H1 (cell line): ENCODE results near the gene PCNX4. TPM values are rescaled to one million over a fixed set of nuclear protein-coding genes. Genes with fewer than 3 reads are reported as not detected.

Experiments
- EZH2 ChIP-seq: fragments of 200-600 bp; sonication (generic); IDR thresholded peaks from 2 replicates; pipeline ENCODE4 v1.7.1; 2012; ENCODE audit warnings: low read depth, mild to moderate bottlenecking, moderate library complexity, low read length, inconsistent platforms; ENCODE audit not compliant: severe bottlenecking
- GTF2F1 ChIP-seq: IDR thresholded peaks from 2 replicates; pipeline ENCODE4 v1.6.1; 2012; ENCODE audit warnings: low read depth, low read length, improper control_type of control experiment, borderline replicate concordance
- HDAC2 ChIP-seq, 2 experiments: fragments of 300-600 bp in 1 of 2; sonication (generic) in 1 of 2; IDR thresholded peaks; 2 replicates each; pipeline ENCODE4 v1.6.1; 2011 to 2012; ENCODE audit warnings: low read depth in 2 of 2, low read length in 2 of 2, mild to moderate bottlenecking in 2 of 2, moderate library complexity in 2 of 2, borderline replicate concordance in 1 of 2, inconsistent platforms in 1 of 2
- SIX5 ChIP-seq: IDR thresholded peaks from 2 replicates; pipeline ENCODE4 v1.6.1; 2011; ENCODE audit warnings: mild to moderate bottlenecking, low read depth, low read length
- SUZ12 ChIP-seq: fragments of 200-600 bp; sonication (generic); IDR thresholded peaks from 2 replicates; pipeline ENCODE4 v1.6.1; 2012; ENCODE audit warnings: mild to moderate bottlenecking, inconsistent platforms, low read length, moderate library complexity, mixed read lengths
- polyA plus RNA-seq, 7 experiments: library from polyadenylated mRNA; depleted of rRNA in 3 of 7; stranded (reverse) in 5 of 7; unstranded in 2 of 7; fragments of >200 nt in 5 of 7; fragments of 200-250 nt in 2 of 7; gene quantifications; 1 replicate in 5 of 7; 2 replicates in 1 of 7; 4 replicates in 1 of 7; pipeline versions ENCODE4 v1.2.1 to v1.2.3, GENCODE V29; 2011 to 2013; ENCODE audit warnings: missing spikeins in 2 of 7, mixed read lengths in 2 of 7
- total RNA-seq: library from RNA; stranded (reverse); fragmentation: NEBNext Ultra II Directional; extraction: Animal tissue kit (Norgen Biotek cat#: 25700); gene quantifications from 2 replicates; pipeline ENCODE4 v1.2.1, GENCODE V29; 2021
- TF ChIP-seq, protein P1 (sequence below): IDR thresholded peaks from 2 replicates; pipeline ENCODE4 v1.6.1; 2011; ENCODE audit warnings: low read length, improper control_type of control experiment

The PCNX4 gene
- total and polyA plus RNA-seq, 2 of the 8 experiments (the other 6 are each of a cell fraction or from before 2014, with no cell fraction given) = 28.4 to 35.5 TPM

DNA sequence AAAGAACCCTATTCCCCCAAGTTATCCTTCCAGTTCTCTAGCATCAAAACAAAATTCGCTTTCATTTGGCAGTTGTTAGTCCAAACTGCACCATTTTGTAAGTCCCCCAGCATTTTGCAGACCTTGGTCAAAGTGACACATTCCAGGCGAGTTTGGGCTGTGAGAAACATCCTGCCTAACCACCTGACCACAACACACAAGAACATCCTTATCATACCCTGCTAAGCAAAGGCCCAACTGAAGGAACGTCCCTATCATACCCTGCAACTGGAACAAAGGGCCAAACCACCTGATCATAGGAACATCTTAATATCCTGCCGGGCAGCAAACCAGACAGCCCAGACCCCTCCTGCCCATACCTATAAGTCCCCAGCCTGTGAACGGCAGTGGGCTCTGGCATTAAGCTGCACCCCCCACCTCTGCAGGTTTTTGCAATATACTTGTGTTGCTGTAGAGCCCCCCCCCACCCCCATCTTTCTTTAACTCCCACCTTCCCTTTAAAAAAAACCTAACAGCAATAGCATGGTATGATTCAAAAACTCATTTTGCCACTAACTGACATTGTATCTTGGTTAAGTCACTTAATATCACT lies 2.7 kb downstream of the PCNX4 start (continued):
- TF ChIP-seq SUZ12 (no peak), EZH2 (no peak), HDAC2 (IDR thresholded peaks at IDR 0.05; ENCODE audit: borderline replicate concordance in 1 of 2, low read depth in 2 of 2, low read length in 2 of 2) (no peak), SIX5 (no peak), GTF2F1 (no peak)
- TF ChIP-seq, protein P1, sequence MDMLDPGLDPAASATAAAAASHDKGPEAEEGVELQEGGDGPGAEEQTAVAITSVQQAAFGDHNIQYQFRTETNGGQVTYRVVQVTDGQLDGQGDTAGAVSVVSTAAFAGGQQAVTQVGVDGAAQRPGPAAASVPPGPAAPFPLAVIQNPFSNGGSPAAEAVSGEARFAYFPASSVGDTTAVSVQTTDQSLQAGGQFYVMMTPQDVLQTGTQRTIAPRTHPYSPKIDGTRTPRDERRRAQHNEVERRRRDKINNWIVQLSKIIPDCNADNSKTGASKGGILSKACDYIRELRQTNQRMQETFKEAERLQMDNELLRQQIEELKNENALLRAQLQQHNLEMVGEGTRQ = no peak
